ENCODE measurements around the gene ARHGAP15. TPM values are rescaled to one million over a fixed set of nuclear protein-coding genes. Genes with fewer than 3 reads are reported as not detected.

Gene ARHGAP15
- total RNA-seq, 4 donors from 2014 or later: 1.7 to 16.8 (median 3.7) TPM

GRCh38 chr2:143160732-143161707 lies 31.8 kb downstream of the ARHGAP15 start:
- DNase-seq: no peak
- WGBS, 2 donors: 70 to 74% methylated on average over 8 of the region's 8 CpGs
- H3K4me1 ChIP-seq: no peaks in the 10 kb centered on the region
- H3K9me3 ChIP-seq: no peaks in the 10 kb centered on the region
- TF ChIP-seq CTCF (IDR thresholded peaks at IDR 0.05) (no peak), POLR2A (IDR thresholded peaks at IDR 0.05) (no peak)
- intact Hi-C loops (cut with DNase I): no loop called here
- H3K27me3 ChIP-seq: no peaks in the 10 kb centered on the region
- H3K4me3 ChIP-seq: no peak overlapping the region
- H3K27ac ChIP-seq: no peak overlapping the region
- H3K36me3 ChIP-seq: no peaks in the 10 kb centered on the region

- no peak for DNase-seq
- Histone ChIP-seq H3K27ac (no peak overlapping the region), H3K4me3 (no peak overlapping the region), H3K9me3 (no peaks in the 10 kb centered on the region), H3K4me1 (no peaks in the 10 kb centered on the region), H3K36me3 (no peaks in the 10 kb centered on the region), H3K27me3 (no peaks in the 10 kb centered on the region)
- peak; percentile 30 to 54 (median 41) for TF ChIP-seq CTCF (IDR thresholded peaks at IDR 0.05)
- TF ChIP-seq POLR2A (IDR thresholded peaks at IDR 0.05): no peak
- 47 to 48% methylated on average over 12 of the region's 12 CpGs for WGBS, 2 donors
- intact Hi-C loops (cut with DNase I): no loop called here
Measured at GRCh38 chr2:143162123-143162837, 33.1 kb downstream of the ARHGAP15 start.

- TF ChIP-seq CTCF (IDR thresholded peaks at IDR 0.05) (no peak), POLR2A (IDR thresholded peaks at IDR 0.05) (no peak)
- Histone ChIP-seq H3K36me3 (no peaks in the 10 kb centered on the region), H3K27me3 (no peaks in the 10 kb centered on the region), H3K4me3 (no peak overlapping the region), H3K27ac (no peak overlapping the region), H3K9me3 (no peaks in the 10 kb centered on the region), H3K4me1 (no peaks in the 10 kb centered on the region)
- no peak for DNase-seq
- intact Hi-C loops (cut with DNase I): no loop called here
- WGBS, 2 donors: 35 to 38% methylated on average over 1 of the region's 1 CpG
Measured at GRCh38 chr2:143162997-143163396, 33.8 kb downstream of the ARHGAP15 start.

GRCh38 chr2:143163499-143163898 lies 34.3 kb downstream of the ARHGAP15 start:
- DNase-seq: no peak
- H3K4me1 ChIP-seq: no peaks in the 10 kb centered on the region
- no peak overlapping the region for H3K27ac ChIP-seq
- H3K9me3 ChIP-seq: no peaks in the 10 kb centered on the region
- H3K36me3 ChIP-seq: no peaks in the 10 kb centered on the region
- H3K27me3 ChIP-seq: no peaks in the 10 kb centered on the region
- no peak overlapping the region for H3K4me3 ChIP-seq
- TF ChIP-seq POLR2A (IDR thresholded peaks at IDR 0.05) (no peak), CTCF (IDR thresholded peaks at IDR 0.05) (no peak)
- WGBS, 2 donors: 86% methylated on average over 4 of the region's 4 CpGs
- intact Hi-C loops (cut with DNase I): no loop called here

- no peak for DNase-seq
- Histone ChIP-seq H3K4me3 (no peak overlapping the region), H3K27ac (no peak overlapping the region), H3K9me3 (no peaks in the 10 kb centered on the region), H3K27me3 (no peaks in the 10 kb centered on the region), H3K36me3 (no peaks in the 10 kb centered on the region), H3K4me1 (no peaks in the 10 kb centered on the region)
- TF ChIP-seq POLR2A (IDR thresholded peaks at IDR 0.05) (no peak), CTCF (IDR thresholded peaks at IDR 0.05) (no peak)
- intact Hi-C loops (cut with DNase I): no loop called here
- WGBS, 2 donors: 56 to 71% methylated on average over 1 of the region's 1 CpG
Measured at GRCh38 chr2:143165291-143165690, 36.1 kb downstream of the ARHGAP15 start.

Measured in esophagus squamous epithelium (tissue), 5 donors.